Fibroblast of skin of left biceps (primary cell): ENCODE results near the gene FBN1.

Experiments
- DNase-seq, 2 experiments: peaks; one replicate each; pipeline ENCODE4 v3.0.0-alpha.2; 2013; ENCODE audit warnings: low read depth in 2 of 2

FBN1 gene

DNA sequence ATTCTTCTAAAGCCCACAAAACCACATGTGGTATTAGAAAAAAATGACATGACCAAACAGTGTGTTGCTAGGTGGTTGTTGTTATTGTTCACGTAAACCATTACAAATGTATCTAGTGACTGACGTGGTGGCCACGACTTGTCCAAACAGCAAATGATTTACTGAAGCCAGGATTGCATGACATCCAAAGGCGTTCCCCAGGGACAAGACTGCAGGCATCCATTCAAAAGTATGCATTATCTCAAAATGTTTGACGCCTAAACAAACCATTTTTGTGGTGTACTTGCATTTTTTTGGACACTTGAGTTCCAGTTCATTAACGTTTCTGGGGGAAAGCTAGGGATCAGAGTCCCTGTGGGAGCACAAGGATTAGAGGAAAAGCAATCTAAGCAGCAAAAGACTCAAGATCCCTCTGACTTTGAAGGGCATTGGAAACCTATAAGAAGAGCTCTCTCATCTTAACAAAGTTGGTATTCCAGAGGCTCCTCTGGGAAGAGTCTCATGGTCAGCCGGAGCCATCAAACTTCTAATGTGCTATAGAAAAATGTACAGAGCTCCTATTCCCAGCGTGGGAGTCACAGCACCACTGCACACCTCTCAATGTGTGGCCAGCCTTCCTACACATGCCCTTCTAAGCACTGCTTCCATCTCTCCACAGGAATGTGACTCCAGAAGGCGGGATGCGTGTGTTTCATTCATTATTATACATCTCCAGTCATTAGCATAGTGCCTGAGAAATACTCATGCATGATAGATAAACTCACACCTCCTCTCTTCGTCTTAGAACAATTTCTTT is 62.9 kb downstream of the FBN1 start:
- peak; percentile 96 to 97 for DNase-seq

DNA sequence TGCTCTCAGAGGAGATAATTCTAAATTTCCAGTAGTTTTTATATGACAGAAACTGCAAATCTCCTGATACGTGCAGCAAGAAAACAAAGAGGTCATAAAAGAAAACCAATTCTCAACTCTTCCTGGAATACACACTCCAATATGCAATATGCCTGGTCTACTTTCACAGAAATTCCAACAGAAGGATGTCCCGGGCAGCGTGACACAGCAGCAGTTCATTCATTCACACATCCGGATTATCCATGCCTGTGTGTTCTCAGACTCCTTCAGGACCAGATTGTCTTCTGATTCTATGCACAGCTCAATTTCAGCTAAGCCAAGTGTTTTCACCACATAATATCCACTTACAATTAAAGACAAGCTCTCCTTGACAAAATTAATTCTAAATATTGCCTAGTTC is 64.3 kb downstream of the FBN1 start:
- no peak for DNase-seq

- no peak for DNase-seq
These were observed 64.8 kb downstream of the FBN1 start for GRCh38 chr15:48580736-48581135.

- no peak for DNase-seq
These were observed 65.4 kb downstream of the FBN1 start for GRCh38 chr15:48579945-48580671.

DNA sequence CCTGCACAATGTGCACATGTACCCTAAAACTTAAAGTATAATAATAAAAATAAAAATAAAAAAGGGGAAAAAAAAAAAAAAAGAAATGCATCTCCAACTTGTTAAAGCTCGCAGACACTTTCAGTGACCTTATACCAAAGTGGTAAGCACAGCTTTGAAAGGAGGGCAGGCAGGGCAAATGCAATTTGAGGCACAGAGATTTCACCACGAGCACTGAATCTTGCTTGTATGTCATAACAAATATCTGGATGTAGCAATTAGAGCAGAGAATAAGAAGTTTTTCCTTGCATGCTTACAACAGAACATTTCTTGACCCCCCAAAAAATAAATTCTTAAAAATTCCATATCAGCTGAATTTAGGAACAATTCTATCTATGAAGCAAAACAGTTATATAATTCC is 66.5 kb downstream of the FBN1 start:
- DNase-seq, result no peak

GRCh38 chr15:48577469-48577868 is 68.0 kb downstream of the FBN1 start:
- DNase-seq, result no peak

DNA sequence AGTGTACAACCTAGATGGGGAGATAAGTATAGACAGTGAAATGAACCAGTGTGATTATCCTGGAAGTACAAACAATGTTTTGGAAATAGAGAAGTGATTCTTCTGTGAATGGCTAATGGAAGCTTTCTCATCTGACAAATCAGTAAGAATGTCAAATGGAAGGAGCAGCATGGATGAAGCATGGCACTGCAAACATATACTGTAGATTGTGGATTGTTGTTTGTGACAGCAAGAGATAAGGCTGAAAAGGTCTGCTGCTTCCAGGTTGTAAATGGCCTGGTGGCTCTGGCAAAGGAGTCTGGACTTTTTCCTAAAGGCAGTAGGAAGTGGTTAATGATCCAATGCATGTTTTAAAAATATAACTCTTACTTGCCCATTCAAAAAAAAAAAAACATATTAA is 71.3 kb downstream of the FBN1 start:
- DNase-seq, result no peak

DNA sequence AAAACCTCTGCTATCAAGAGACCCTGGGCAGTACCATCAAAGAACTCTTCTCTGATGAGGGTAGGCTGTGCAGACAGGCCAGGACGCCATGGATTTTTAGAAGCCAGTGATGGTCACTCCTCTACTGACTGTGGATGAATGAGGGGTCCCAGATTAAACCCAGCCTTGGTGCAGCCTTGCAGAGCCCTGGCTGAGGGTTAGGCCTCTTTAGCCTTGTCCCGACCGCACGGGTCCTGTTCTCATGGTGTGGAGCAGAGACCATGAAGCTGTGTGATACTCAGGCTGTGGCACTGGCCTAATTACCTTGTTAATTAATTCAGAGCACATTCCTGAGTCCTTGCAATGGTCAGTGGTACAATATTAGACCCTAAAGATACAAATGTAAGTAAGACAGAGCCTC is 71.7 kb downstream of the FBN1 start:
- no peak for DNase-seq

DNA sequence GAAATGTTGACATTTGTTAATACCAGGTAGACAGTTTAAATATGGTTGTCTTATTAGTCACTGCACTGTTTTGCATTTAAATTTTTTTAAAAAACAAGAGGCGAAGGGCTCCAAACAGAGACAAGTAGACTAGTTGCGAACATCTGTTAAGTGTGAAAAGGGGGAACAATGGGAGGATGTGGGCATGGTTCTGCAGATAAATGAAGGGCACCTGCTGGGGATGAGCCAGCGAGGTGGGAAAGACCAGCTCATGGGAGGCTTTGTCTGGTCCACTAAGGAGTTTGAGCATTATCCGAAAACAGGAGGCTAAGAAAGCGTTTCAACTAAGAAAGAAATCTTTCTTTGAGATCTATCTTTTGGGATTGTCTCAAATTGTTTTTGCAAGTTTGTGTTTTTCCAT is 72.7 kb downstream of the FBN1 start:
- no peak for DNase-seq

DNA sequence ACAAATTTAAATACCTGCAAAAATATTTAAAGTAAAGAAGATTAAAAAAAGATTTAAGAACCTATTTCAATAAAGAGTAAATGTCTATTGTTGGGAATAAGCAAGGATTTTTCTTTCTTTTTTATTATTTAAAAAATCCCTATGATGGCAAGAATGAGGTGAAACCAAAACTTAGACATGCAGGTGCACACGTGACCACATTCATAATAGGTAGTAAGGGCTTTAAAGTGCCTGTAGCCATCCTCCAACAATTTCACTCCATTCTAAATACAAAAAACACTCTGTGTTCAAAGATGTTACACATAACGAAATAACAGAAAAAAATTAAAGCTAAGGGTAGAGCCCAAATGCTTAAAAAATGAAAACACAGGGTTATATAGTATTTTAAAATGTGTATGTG is 74.0 kb downstream of the FBN1 start:
- no peak for DNase-seq

GRCh38 chr15:48570822-48571221 is 74.7 kb downstream of the FBN1 start:
- no peak for DNase-seq

DNA sequence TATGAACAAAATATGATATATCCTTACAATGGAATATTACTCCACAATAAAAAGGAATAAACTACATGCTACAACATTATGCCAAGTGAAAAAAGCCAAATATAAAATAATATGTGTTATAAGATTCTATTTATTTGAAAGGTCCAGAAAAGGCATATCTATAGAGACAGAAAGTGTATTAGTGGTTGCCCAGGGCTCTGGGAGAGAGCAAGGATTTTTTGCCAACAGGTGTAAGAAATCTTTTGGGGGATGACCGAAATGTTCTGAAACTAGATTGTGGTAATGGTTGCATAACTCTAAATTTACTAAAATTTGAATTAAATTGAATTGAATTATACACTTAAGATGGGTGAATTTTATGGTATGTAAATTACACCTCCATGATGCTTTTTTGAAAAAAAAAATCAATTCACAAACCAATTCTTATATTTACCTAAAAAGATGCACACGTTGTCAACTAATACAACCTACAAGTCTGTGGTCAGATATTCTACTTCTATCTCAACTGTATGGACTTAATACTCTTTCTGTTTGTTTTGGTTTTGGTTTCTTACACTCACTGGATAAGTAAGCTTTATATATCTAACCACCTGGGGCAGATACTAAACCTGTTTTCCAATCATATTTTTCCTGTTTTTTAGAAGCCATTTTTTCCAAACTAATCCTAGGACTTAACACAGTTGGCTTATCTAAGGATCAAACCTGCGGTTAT is 75.8 kb downstream of the FBN1 start:
- DNase-seq, result no peak

- no peak for DNase-seq
These were observed 78.8 kb downstream of the FBN1 start for GRCh38 chr15:48566668-48567067.

- peak; percentile 90 to 91 for DNase-seq
These were observed 79.7 kb downstream of the FBN1 start for GRCh38 chr15:48565560-48566482.

- DNase-seq, result no peak
These were observed 80.8 kb downstream of the FBN1 start for GRCh38 chr15:48564690-48565089.

DNA sequence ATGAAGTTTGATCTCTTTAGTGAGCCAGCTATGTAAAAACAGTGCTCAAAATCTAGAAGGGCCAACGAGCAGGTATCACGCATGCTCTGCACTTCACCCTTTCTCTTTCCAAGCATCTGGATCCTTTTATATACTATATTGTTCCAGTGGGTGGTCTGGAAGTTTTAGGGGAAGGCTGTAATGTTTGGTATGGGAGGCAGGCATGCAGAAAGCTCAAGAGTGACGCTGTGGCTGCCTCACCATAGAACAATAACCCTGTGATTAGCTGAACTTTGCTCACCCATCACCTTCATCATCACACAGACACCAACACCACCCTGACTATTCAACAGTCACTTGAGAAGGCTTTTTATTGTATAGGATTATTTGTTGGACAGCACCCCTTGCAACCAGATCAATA is 81.6 kb downstream of the FBN1 start:
- DNase-seq, result peak in 1 of 2 experiments; percentile 73

- no peak for DNase-seq
These were observed 85.0 kb downstream of the FBN1 start for GRCh38 chr15:48560321-48561051.

- peak in 1 of 2 experiments; percentile 61 for DNase-seq
These were observed 86.2 kb downstream of the FBN1 start for GRCh38 chr15:48559285-48559684.

GRCh38 chr15:48558226-48558625 is 87.3 kb downstream of the FBN1 start:
- DNase-seq, result no peak

- DNase-seq, result no peak
These were observed 88.2 kb downstream of the FBN1 start for GRCh38 chr15:48557335-48557734.
